Measurements from ENCODE around the gene AKAP5.
"Not testable (repeated sequence)": the region's sequence is repeated elsewhere in the genome, so short reads cannot be mapped to it uniquely, and the experiment has no call there.

AKAP5 gene

DNA sequence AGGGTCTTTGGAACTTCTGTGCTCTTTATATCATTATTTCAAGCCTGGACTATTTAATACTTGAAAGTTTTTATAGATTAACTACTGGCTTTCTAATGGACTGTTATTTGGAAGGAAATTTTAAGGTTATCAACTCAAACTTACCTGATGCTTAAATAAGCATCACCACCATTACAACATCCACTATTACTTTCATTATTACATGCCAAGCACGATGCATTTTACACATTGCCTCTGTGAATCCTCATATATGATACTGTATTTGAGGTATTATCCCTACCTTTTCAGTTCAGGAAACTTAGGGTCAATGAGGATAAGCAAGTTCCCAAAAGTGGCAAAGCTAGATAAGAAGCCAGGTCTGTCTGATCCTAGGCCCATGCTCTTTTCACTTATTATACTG is 51.7 kb downstream of the AKAP5 start:
- DNase-seq = no peak
- in situ Hi-C loops (cut with HindIII; ENCODE audit: low pct_ligation_motif_present, low pct_unique_long_range_greater_than_20kb, low sequenced_read_pairs) = no loop called here

DNA sequence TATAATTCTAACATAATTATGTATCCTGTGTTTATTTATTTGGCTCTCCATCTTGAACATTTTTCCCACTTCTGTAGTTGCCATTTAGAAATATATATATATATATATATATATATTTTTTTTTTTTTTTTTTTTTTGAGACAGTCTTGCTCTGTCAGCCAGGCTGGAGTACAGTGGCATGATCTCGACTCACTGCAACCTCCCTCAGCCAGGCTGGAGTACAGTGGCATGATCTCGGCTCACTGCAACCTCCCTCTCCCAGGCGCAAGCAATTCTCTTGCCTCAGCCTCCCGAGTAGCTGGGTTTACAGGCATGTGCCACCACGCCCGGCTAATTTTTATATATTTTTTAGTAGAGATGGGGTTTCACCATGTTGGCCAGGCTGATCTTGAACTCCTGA is 52.4 kb downstream of the AKAP5 start:
- in situ Hi-C loops (cut with HindIII; ENCODE audit: low pct_ligation_motif_present, low pct_unique_long_range_greater_than_20kb, low sequenced_read_pairs) = not testable (repeated sequence)

DNA sequence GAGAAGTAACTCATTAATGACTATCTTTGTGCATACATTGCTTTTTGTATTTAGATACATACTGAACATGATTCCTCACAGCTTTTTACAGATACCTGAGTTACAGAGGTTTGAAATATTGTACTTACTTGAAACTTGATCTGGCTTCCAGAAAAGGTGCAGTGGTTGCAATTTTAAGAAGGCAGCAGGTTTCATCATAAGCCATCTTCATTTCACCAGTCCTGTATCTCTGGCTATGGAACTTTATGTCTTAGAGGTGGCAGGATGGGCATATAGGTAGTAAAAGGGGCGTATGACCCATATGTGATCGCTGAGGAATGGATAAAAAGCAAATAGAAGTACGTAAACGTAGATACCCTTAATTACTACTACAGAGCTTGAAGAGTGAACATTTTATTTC is 52.9 kb downstream of the AKAP5 start:
- in situ Hi-C loops (cut with HindIII; ENCODE audit: low pct_ligation_motif_present, low pct_unique_long_range_greater_than_20kb, low sequenced_read_pairs) = no loop called here
- DNase-seq = no peak

More for the DNA sequence above, 52.4 kb downstream of the AKAP5 start:
- DNase-seq = not testable (repeated sequence)

DNA sequence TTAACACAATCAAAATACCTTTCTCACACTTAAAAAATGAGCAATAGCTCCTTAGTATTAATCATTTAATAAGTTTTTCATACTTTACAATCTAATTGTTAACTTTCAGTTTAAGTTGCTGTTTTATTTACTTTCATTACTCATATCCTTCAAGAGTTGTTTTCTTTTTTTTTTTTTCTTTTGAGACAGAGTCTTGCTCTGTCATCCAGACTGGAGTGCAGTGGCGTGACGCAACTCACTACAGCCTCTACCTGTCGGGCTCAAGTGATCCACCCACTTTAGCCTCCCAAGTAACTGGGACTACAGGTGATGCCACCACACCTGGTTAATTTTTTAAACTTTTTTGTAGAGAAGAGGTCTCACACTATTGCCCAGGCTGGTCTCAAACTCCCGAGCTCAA is 55.4 kb downstream of the AKAP5 start:
- in situ Hi-C loops (cut with HindIII; ENCODE audit: low pct_ligation_motif_present, low pct_unique_long_range_greater_than_20kb, low sequenced_read_pairs) = no loop called here
- no peak for DNase-seq

DNA sequence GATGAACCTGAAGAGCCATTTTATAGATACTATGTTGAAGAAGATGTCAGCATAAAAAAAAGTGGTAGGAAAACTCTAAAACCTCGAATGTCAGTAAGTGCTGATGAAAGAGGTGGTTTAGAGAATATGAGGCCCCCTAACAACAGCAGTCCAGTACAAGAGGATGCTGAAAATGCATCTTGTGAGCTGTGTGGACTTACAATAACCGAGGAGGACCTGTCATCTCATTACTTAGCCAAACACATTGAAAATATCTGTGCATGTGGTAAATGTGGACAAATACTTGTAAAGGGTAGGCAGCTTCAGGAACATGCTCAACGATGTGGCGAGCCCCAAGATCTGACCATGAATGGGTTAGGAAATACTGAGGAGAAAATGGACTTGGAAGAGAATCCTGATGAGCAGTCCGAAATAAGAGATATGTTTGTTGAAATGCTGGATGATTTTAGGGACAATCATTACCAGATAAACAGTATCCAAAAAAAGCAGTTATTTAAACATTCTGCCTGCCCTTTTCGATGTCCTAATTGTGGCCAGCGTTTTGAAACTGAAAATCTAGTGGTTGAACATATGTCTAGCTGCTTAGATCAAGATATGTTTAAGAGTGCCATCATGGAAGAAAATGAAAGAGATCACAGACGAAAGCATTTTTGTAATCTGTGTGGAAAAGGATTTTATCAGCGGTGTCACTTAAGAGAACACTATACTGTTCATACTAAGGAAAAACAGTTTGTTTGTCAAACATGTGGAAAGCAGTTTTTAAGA is 57.5 kb downstream of the AKAP5 start:
- DNase-seq = no peak
- in situ Hi-C loops (cut with HindIII; ENCODE audit: low pct_ligation_motif_present, low pct_unique_long_range_greater_than_20kb, low sequenced_read_pairs) = no loop called here

All from ACHN (cell line).